WTC11 (cell line): ENCODE data around the gene CDYL. TPM values are rescaled to one million over a fixed set of nuclear protein-coding genes. Genes with fewer than 3 reads are reported as not detected.

Source experiments
- ATAC-seq: fragments of 200-7000 bp; cut with Tn5 transposase; 2 replicates; pipeline ENCODE4 v1.10.0; 2021; ENCODE audit warnings: mild to moderate bottlenecking, moderate library complexity
- CTCF ChIA-PET: fragments of 300-600 bp; sonication (Branson Sonifier 250); formaldehyde crosslinking; loops from one replicate; lab custom pipeline; 2021; ENCODE audit warnings: antibody characterized with exemption; lab: Charles Lee
- POLR2A ChIA-PET: fragments of 350-600 bp; sonication (Branson Sonifier 250); formaldehyde crosslinking; loops from one replicate; lab custom pipeline; 2021; ENCODE audit warnings: antibody characterized with exemption; lab: Charles Lee
- DNase-seq: peaks from one replicate; pipeline ENCODE4 v3.0.0; 2021; ENCODE audit warnings: low spot score
- H3K27ac Mint-ChIP-seq: 2 replicates; pipeline ENCODE4 v1.8.0; 2021; ENCODE audit warnings: mixed read lengths
- H3K27me3 Mint-ChIP-seq: 2 replicates; pipeline ENCODE4 v1.8.0; 2021; ENCODE audit warnings: low read depth, mild to moderate bottlenecking, moderate library complexity, mixed read lengths
- H3K36me3 Mint-ChIP-seq: 2 replicates; pipeline ENCODE4 v1.8.0; 2021; ENCODE audit warnings: mixed read lengths
- H3K4me1 Mint-ChIP-seq: 2 replicates; pipeline ENCODE4 v1.8.0; 2022; ENCODE audit warnings: mixed read lengths
- H3K4me3 Mint-ChIP-seq: 2 replicates; pipeline ENCODE4 v1.8.0; 2021; ENCODE audit warnings: mild to moderate bottlenecking, moderate library complexity, mixed read lengths
- H3K9me3 Mint-ChIP-seq: 2 replicates; pipeline ENCODE4 v1.8.0; 2021; ENCODE audit warnings: mixed read lengths
- ATF1 ChIP-seq: sonication (generic); formaldehyde crosslinking; IDR thresholded peaks from 2 replicates; pipeline ENCODE4 v1.8.1; 2023; ENCODE audit warnings: mild to moderate bottlenecking, moderate library complexity, missing genetic modification reagents
- ERG ChIP-seq: fragments of 250-450 bp; sonication (Bioruptor Pico); IDR thresholded peaks from 2 replicates; pipeline ENCODE4 v1.8.0; 2021; ENCODE audit warnings: mild to moderate bottlenecking
- HMGXB4 ChIP-seq: sonication (generic); formaldehyde crosslinking; IDR thresholded peaks from 2 replicates; pipeline ENCODE4 v1.8.1; 2023; ENCODE audit warnings: mild to moderate bottlenecking, moderate library complexity, missing genetic modification reagents
- NR1H2 ChIP-seq: sonication (generic); formaldehyde crosslinking; IDR thresholded peaks from 2 replicates; pipeline ENCODE4 v1.9.0; 2021; ENCODE audit warnings: mild to moderate bottlenecking, moderate library complexity, missing genetic modification reagents
- TEAD1 ChIP-seq: sonication (generic); formaldehyde crosslinking; IDR thresholded peaks from 2 replicates; pipeline ENCODE4 v1.8.0; 2022; ENCODE audit warnings: mild to moderate bottlenecking, missing genetic modification reagents
- ZNF232 ChIP-seq: sonication (generic); formaldehyde crosslinking; IDR thresholded peaks from 2 replicates; pipeline ENCODE4 v1.8.0; 2022; ENCODE audit warnings: mild to moderate bottlenecking, missing genetic modification reagents
- total RNA-seq: library from RNA; stranded (reverse); gene quantifications from 3 replicates; pipeline ENCODE4 v1.2.3, GENCODE V29; 2021
- TF ChIP-seq, protein P1 (sequence below): sonication (generic); formaldehyde crosslinking; IDR thresholded peaks from 2 replicates; pipeline ENCODE4 v1.8.0; 2022; ENCODE audit warnings: mild to moderate bottlenecking, missing genetic modification reagents
- TF ChIP-seq, protein P2 (sequence below): sonication (generic); formaldehyde crosslinking; IDR thresholded peaks from 2 replicates; pipeline ENCODE4 v1.8.1; 2023; ENCODE audit warnings: mild to moderate bottlenecking, missing genetic modification reagents, borderline replicate concordance
- TF ChIP-seq, protein P3 (sequence below): sonication (generic); formaldehyde crosslinking; IDR thresholded peaks from 2 replicates; pipeline ENCODE4 v1.8.1; 2023; ENCODE audit warnings: mild to moderate bottlenecking, missing genetic modification reagents
- TF ChIP-seq, protein P4 (sequence below): fragments of 250-450 bp; sonication (Bioruptor Pico); IDR thresholded peaks from 2 replicates; pipeline ENCODE4 v1.9.0; 2021; ENCODE audit warnings: mild to moderate bottlenecking, borderline replicate concordance
- TF ChIP-seq, protein P5 (sequence below): sonication (generic); formaldehyde crosslinking; IDR thresholded peaks from 2 replicates; pipeline ENCODE4 v1.8.1; 2022; ENCODE audit warnings: low read depth, missing genetic modification reagents, borderline replicate concordance

CDYL gene
- total RNA-seq, 1 experiment from 2014 or later: 92.0 TPM

DNA sequence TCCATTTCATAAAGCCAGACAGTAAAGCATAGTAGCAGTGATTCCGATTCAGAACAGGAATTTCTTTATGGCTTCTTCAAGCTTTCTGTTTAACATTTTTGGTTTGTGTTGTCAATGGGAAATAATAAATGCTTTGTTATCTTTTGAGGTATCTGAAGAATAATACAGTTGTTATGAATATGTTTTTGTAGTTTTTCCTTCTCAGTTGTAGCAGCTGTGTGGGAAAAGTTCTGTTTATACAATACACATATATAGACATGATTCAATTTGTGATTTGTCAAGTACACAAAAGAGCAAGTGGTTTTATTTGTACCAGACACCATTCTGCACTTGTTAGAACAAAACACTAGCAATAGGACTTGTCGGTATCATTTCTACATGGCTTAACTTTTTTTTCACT is 96.6 kb downstream of the CDYL start (continued):
- TF ChIP-seq, protein P1, sequence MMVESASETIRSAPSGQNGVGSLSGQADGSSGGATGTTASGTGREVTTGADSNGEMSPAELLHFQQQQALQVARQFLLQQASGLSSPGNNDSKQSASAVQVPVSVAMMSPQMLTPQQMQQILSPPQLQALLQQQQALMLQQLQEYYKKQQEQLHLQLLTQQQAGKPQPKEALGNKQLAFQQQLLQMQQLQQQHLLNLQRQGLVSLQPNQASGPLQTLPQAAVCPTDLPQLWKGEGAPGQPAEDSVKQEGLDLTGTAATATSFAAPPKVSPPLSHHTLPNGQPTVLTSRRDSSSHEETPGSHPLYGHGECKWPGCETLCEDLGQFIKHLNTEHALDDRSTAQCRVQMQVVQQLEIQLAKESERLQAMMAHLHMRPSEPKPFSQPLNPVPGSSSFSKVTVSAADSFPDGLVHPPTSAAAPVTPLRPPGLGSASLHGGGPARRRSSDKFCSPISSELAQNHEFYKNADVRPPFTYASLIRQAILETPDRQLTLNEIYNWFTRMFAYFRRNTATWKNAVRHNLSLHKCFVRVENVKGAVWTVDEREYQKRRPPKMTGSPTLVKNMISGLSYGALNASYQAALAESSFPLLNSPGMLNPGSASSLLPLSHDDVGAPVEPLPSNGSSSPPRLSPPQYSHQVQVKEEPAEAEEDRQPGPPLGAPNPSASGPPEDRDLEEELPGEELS (CRISPR knock-in tag): no peak

- Mint-ChIP-seq H3K27ac (no peak overlapping the region), H3K4me1 (peaks cover 41% of the 10 kb centered on the region), H3K36me3 (no peaks in the 10 kb centered on the region), H3K4me3 (no peak overlapping the region), H3K9me3 (no peaks in the 10 kb centered on the region), H3K27me3 (no peaks in the 10 kb centered on the region)
- TF ChIP-seq, protein P2, sequence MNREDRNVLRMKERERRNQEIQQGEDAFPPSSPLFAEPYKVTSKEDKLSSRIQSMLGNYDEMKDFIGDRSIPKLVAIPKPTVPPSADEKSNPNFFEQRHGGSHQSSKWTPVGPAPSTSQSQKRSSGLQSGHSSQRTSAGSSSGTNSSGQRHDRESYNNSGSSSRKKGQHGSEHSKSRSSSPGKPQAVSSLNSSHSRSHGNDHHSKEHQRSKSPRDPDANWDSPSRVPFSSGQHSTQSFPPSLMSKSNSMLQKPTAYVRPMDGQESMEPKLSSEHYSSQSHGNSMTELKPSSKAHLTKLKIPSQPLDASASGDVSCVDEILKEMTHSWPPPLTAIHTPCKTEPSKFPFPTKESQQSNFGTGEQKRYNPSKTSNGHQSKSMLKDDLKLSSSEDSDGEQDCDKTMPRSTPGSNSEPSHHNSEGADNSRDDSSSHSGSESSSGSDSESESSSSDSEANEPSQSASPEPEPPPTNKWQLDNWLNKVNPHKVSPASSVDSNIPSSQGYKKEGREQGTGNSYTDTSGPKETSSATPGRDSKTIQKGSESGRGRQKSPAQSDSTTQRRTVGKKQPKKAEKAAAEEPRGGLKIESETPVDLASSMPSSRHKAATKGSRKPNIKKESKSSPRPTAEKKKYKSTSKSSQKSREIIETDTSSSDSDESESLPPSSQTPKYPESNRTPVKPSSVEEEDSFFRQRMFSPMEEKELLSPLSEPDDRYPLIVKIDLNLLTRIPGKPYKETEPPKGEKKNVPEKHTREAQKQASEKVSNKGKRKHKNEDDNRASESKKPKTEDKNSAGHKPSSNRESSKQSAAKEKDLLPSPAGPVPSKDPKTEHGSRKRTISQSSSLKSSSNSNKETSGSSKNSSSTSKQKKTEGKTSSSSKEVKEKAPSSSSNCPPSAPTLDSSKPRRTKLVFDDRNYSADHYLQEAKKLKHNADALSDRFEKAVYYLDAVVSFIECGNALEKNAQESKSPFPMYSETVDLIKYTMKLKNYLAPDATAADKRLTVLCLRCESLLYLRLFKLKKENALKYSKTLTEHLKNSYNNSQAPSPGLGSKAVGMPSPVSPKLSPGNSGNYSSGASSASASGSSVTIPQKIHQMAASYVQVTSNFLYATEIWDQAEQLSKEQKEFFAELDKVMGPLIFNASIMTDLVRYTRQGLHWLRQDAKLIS (CRISPR knock-in tag): no peak
- no peak for TF ChIP-seq HMGXB4 (CRISPR knock-in tag)
- no peak for TF ChIP-seq ATF1 (CRISPR knock-in tag)
- TF ChIP-seq, protein P3, sequence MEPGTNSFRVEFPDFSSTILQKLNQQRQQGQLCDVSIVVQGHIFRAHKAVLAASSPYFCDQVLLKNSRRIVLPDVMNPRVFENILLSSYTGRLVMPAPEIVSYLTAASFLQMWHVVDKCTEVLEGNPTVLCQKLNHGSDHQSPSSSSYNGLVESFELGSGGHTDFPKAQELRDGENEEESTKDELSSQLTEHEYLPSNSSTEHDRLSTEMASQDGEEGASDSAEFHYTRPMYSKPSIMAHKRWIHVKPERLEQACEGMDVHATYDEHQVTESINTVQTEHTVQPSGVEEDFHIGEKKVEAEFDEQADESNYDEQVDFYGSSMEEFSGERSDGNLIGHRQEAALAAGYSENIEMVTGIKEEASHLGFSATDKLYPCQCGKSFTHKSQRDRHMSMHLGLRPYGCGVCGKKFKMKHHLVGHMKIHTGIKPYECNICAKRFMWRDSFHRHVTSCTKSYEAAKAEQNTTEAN: no peak
- TF ChIP-seq NR1H2 (CRISPR knock-in tag): no peak
- TF ChIP-seq, protein P4, sequence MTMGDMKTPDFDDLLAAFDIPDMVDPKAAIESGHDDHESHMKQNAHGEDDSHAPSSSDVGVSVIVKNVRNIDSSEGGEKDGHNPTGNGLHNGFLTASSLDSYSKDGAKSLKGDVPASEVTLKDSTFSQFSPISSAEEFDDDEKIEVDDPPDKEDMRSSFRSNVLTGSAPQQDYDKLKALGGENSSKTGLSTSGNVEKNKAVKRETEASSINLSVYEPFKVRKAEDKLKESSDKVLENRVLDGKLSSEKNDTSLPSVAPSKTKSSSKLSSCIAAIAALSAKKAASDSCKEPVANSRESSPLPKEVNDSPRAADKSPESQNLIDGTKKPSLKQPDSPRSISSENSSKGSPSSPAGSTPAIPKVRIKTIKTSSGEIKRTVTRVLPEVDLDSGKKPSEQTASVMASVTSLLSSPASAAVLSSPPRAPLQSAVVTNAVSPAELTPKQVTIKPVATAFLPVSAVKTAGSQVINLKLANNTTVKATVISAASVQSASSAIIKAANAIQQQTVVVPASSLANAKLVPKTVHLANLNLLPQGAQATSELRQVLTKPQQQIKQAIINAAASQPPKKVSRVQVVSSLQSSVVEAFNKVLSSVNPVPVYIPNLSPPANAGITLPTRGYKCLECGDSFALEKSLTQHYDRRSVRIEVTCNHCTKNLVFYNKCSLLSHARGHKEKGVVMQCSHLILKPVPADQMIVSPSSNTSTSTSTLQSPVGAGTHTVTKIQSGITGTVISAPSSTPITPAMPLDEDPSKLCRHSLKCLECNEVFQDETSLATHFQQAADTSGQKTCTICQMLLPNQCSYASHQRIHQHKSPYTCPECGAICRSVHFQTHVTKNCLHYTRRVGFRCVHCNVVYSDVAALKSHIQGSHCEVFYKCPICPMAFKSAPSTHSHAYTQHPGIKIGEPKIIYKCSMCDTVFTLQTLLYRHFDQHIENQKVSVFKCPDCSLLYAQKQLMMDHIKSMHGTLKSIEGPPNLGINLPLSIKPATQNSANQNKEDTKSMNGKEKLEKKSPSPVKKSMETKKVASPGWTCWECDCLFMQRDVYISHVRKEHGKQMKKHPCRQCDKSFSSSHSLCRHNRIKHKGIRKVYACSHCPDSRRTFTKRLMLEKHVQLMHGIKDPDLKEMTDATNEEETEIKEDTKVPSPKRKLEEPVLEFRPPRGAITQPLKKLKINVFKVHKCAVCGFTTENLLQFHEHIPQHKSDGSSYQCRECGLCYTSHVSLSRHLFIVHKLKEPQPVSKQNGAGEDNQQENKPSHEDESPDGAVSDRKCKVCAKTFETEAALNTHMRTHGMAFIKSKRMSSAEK: no peak
- no peak for TF ChIP-seq ZNF232 (CRISPR knock-in tag)
- TF ChIP-seq, protein P5, sequence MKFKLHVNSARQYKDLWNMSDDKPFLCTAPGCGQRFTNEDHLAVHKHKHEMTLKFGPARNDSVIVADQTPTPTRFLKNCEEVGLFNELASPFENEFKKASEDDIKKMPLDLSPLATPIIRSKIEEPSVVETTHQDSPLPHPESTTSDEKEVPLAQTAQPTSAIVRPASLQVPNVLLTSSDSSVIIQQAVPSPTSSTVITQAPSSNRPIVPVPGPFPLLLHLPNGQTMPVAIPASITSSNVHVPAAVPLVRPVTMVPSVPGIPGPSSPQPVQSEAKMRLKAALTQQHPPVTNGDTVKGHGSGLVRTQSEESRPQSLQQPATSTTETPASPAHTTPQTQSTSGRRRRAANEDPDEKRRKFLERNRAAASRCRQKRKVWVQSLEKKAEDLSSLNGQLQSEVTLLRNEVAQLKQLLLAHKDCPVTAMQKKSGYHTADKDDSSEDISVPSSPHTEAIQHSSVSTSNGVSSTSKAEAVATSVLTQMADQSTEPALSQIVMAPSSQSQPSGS (CRISPR knock-in tag): no peak
- TF ChIP-seq ERG (CRISPR knock-in tag): no peak
- no peak for TF ChIP-seq TEAD1 (CRISPR knock-in tag)
- POLR2A ChIA-PET: interaction anchor here (0.6 kb wide), 1 partner anchor 336 kb away, joined by 3 read pairs; no protein-coding TSS in a partner anchor
- no peak for ATAC-seq
- no peak for DNase-seq
- CTCF ChIA-PET: interaction anchor here (1.0 kb wide), 1 partner anchor 16 kb away, joined by 4 read pairs; no protein-coding TSS in a partner anchor
Observed at GRCh38 chr6:4873928-4874327, 97.7 kb downstream of the CDYL start.
